SK-N-SH (cell line): ENCODE data around the gene TMEM74B. TPM values are rescaled to one million over a fixed set of nuclear protein-coding genes. Genes with fewer than 3 reads are reported as not detected.

Source experiments
- CTCF ChIA-PET: fragments of 300-600, 350-600 bp; formaldehyde crosslinking; extraction: SDS; loops from one replicate; lab custom pipeline; 2021; lab: Yijun Ruan, JAX
- POLR2A ChIA-PET: fragments of 350-600 bp; sonication (Branson Sonifier 250); formaldehyde crosslinking; extraction: SDS; loops from one replicate; lab custom pipeline; 2020; ENCODE audit warnings: antibody characterized with exemption, inconsistent platforms; lab: Yijun Ruan, JAX
- DNase-seq: peaks from one replicate; pipeline ENCODE4 v3.0.0; 2012
- H2AFZ ChIP-seq: fragments of 200-600 bp; sonication (generic); 2 replicates; pipeline ENCODE4 v1.8.1; 2016; ENCODE audit warnings: antibody characterized with exemption, mild to moderate bottlenecking, low read depth
- H3F3A ChIP-seq: fragments of 200-600 bp; sonication (generic); replicated peaks from 2 replicates; pipeline ENCODE3; 2016; ENCODE audit warnings: antibody characterized with exemption, mild to moderate bottlenecking; ENCODE audit not compliant: insufficient read depth
- H3K27ac ChIP-seq, 2 experiments: fragments of 200-500 bp in 1 of 2; fragments of 200-600 bp in 1 of 2; sonication (Bioruptor generic) in 1 of 2; sonication (generic), shearing (Covaris generic) in 1 of 2; 2 replicates each; pipeline versions ENCODE4 v1.5.1 to v1.6.1; 2014 to 2016; ENCODE audit warnings: low read depth in 2 of 2, inconsistent platforms in 1 of 2, low read length in 1 of 2, mild to moderate bottlenecking in 1 of 2, mixed read lengths in 1 of 2
- H3K27me3 ChIP-seq: fragments of 200-600 bp; sonication (generic), shearing (Covaris generic); 2 replicates; pipeline ENCODE4 v1.6.1; 2016; ENCODE audit warnings: mixed run types; ENCODE audit not compliant: insufficient read depth
- H3K36me3 ChIP-seq, 2 experiments: fragments of 200-500 bp in 1 of 2; fragments of 200-600 bp in 1 of 2; sonication (Bioruptor generic) in 1 of 2; sonication (generic) in 1 of 2; replicated peaks in 1 of 2; 2 replicates each; pipeline versions ENCODE3 to v1.5.1; 2014 to 2016; ENCODE audit warnings: low read length in 1 of 2, mild to moderate bottlenecking in 1 of 2; ENCODE audit not compliant: insufficient read depth in 2 of 2, control insufficient read depth in 1 of 2
- H3K4me1 ChIP-seq, 2 experiments: fragments of 200-500 bp in 1 of 2; fragments of 200-600 bp in 1 of 2; sonication (Bioruptor generic) in 1 of 2; sonication (generic), shearing (Covaris generic) in 1 of 2; 2 replicates each; pipeline versions ENCODE4 v1.5.1 to v1.6.1; 2014 to 2016; ENCODE audit warnings: low read depth in 1 of 2, low read length in 1 of 2, mixed run types in 1 of 2; ENCODE audit not compliant: insufficient read depth in 2 of 2, control insufficient read depth in 1 of 2
- H3K4me2 ChIP-seq: fragments of 200-600 bp; sonication (generic), shearing (Covaris generic); 2 replicates; pipeline ENCODE4 v1.6.1; 2017; ENCODE audit warnings: mixed run types
- H3K4me3 ChIP-seq, 2 experiments: fragments of 200-500 bp in 1 of 2; fragments of 200-600 bp in 1 of 2; sonication (Bioruptor generic) in 1 of 2; sonication (generic), shearing (Covaris generic) in 1 of 2; 2 replicates each; pipeline versions ENCODE4 v1.5.1 to v1.8.1; 2014 to 2016; ENCODE audit warnings: low read depth in 2 of 2, inconsistent platforms in 1 of 2, low read length in 1 of 2, mild to moderate bottlenecking in 1 of 2, mixed read lengths in 1 of 2, moderate library complexity in 1 of 2
- H3K79me2 ChIP-seq: fragments of 200-600 bp; sonication (generic); 2 replicates; pipeline ENCODE4 v1.8.1; 2017; ENCODE audit warnings: mild to moderate bottlenecking; ENCODE audit not compliant: insufficient read depth
- H3K9ac ChIP-seq: fragments of 200-600 bp; sonication (generic); 2 replicates; pipeline ENCODE4 v1.6.1; 2017; ENCODE audit warnings: mixed run types
- H3K9me2 ChIP-seq: fragments of 200-600 bp; sonication (generic); 2 replicates; pipeline ENCODE4 v1.6.1; 2017; ENCODE audit warnings: mixed run types
- H3K9me3 ChIP-seq: fragments of 200-600 bp; sonication (generic); 2 replicates; pipeline ENCODE4 v1.6.1; 2017; ENCODE audit warnings: mixed run types, mild to moderate bottlenecking, moderate library complexity
- H4K20me1 ChIP-seq: fragments of 200-600 bp; sonication (generic); 2 replicates; pipeline ENCODE4 v1.6.1; 2017; ENCODE audit warnings: mild to moderate bottlenecking, mixed run types; ENCODE audit not compliant: insufficient read depth
- ELF1 ChIP-seq: IDR thresholded peaks from 2 replicates; pipeline ENCODE4 v1.4.0; 2012
- GABPA ChIP-seq: IDR thresholded peaks from 2 replicates; pipeline ENCODE4 v1.4.0; 2012; ENCODE audit warnings: low read depth, mild to moderate bottlenecking
- NRF1 ChIP-seq: IDR thresholded peaks from 2 replicates; pipeline ENCODE4 v1.6.1; 2012; ENCODE audit warnings: low read depth, mild to moderate bottlenecking, low read length
- SMC3 ChIP-seq: IDR thresholded peaks from 2 replicates; pipeline ENCODE4 v1.6.1; 2012; ENCODE audit warnings: low read depth, low read length, improper control_type of control experiment
- WGBS: methylation state at CpG from one replicate; pipeline ENCODE4 v1.1.6; 2017; ENCODE audit warnings: low lambda C conversion rate; 5-methylcytosine and 5-hydroxymethylcytosine counted together
- polyA plus RNA-seq, 3 experiments: library from polyadenylated mRNA; depleted of rRNA; stranded (reverse); fragments of >200 nt; gene quantifications; 2 replicates each; pipeline ENCODE4 v1.2.3, GENCODE V29; 2012
- TF ChIP-seq, protein P1 (sequence below): IDR thresholded peaks from 2 replicates; pipeline ENCODE4 v1.6.1; 2012; ENCODE audit warnings: mild to moderate bottlenecking, low read depth, low read length, moderate library complexity
- TF ChIP-seq, protein P2 (sequence below): IDR thresholded peaks from 2 replicates; pipeline ENCODE4 v1.4.0; 2012; ENCODE audit warnings: low read depth, borderline replicate concordance

The TMEM74B gene
- polyA plus RNA-seq, 1 of the 3 experiments (the other 2 are of a cell fraction), result 1.8 TPM

DNA sequence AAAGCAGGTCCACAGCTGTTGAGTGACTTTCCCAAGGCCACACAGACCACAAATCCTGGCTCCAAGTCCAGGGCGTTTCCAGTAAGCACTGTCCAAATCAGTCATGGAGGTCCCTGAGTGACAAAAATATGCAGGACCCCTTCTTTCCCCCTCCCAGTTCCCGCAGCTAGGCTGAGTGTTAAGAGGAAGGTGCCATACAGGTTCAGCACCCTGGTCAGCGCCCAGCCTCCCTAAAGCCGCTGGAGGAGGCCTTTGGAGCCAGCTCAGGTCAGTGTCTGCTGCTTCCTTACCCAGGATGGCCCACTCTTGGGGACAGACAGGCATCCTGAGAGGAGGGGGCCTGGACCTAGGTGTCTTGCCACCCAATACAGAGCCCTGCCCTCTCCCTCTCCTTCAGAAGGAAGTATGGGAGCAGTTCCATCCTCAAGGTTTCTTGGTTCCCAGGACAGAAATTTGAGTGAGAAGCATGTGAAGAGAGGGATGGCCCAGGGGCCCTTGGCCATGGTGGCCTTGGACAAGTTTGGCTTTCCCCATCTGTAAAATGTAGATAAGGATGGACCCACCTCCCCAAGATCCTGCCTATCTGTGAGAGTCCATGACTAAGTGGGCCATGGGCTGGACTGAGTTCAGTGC is 13.2 kb downstream of the TMEM74B start:
- ChIA-PET POLR2A (no interaction called here), CTCF (interaction anchor here (1.4 to 3.6 kb wide), 3 partner anchors 13 to 63 kb away, joined by 3 to 20 read pairs (median 4); partner anchors contain the start of gene TMEM74B)
- H4K20me1 ChIP-seq, result no peaks in the 10 kb centered on the region; the same call in 1 of the 2 replicates
- WGBS, result 93% methylated on average over 4 of the region's 4 CpGs
- H3K79me2 ChIP-seq, result no peaks in the 10 kb centered on the region
- no peak for DNase-seq
- H3K4me3 ChIP-seq, result no peak overlapping the region
- no peak overlapping the region for H2AFZ ChIP-seq
- H3K27ac ChIP-seq, result no peak overlapping the region
- H3K36me3 ChIP-seq, result peaks cover 26 to 55% of the 10 kb centered on the region in 2 experiments
- H3K4me1 ChIP-seq, result no peaks in the 10 kb centered on the region; a peak in 1 of 4 replicates
- TF ChIP-seq SMC3 (no peak), ELF1 (no peak), NRF1 (no peak)
- TF ChIP-seq, protein P1, sequence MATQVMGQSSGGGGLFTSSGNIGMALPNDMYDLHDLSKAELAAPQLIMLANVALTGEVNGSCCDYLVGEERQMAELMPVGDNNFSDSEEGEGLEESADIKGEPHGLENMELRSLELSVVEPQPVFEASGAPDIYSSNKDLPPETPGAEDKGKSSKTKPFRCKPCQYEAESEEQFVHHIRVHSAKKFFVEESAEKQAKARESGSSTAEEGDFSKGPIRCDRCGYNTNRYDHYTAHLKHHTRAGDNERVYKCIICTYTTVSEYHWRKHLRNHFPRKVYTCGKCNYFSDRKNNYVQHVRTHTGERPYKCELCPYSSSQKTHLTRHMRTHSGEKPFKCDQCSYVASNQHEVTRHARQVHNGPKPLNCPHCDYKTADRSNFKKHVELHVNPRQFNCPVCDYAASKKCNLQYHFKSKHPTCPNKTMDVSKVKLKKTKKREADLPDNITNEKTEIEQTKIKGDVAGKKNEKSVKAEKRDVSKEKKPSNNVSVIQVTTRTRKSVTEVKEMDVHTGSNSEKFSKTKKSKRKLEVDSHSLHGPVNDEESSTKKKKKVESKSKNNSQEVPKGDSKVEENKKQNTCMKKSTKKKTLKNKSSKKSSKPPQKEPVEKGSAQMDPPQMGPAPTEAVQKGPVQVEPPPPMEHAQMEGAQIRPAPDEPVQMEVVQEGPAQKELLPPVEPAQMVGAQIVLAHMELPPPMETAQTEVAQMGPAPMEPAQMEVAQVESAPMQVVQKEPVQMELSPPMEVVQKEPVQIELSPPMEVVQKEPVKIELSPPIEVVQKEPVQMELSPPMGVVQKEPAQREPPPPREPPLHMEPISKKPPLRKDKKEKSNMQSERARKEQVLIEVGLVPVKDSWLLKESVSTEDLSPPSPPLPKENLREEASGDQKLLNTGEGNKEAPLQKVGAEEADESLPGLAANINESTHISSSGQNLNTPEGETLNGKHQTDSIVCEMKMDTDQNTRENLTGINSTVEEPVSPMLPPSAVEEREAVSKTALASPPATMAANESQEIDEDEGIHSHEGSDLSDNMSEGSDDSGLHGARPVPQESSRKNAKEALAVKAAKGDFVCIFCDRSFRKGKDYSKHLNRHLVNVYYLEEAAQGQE, result peak; percentile 96
- H3K9me2 ChIP-seq, result no peaks in the 10 kb centered on the region
- no peak overlapping the region for H3K4me2 ChIP-seq
- H3K9ac ChIP-seq, result no peak overlapping the region
- H3F3A ChIP-seq, result no peaks in the 10 kb centered on the region
- no peaks in the 10 kb centered on the region for H3K27me3 ChIP-seq
- no peaks in the 10 kb centered on the region for H3K9me3 ChIP-seq

DNA sequence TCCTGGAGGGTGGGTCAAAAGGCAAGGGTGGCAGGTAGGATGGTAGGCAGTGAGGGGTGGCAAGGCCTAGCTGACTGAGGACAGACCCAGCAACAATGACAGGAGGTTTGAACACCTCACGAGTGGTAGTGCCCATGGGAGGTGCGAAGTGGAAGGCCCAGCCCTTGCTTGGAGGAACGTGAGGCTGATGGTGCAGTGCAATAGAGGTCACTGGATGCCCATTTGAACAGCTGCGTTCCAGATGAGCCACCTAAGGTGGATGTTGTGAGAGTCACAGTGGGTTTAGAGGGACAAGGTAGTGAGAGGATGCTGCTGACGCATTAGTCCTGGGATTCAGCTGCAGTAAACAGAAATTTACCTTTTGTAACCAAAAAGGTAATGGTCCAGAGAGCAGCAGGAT is 15.6 kb downstream of the TMEM74B start:
- Histone ChIP-seq H3F3A (no peaks in the 10 kb centered on the region), H3K36me3 (peaks cover 32 to 68% of the 10 kb centered on the region in 2 experiments), H3K9me2 (no peaks in the 10 kb centered on the region), H2AFZ (no peak overlapping the region), H3K79me2 (no peaks in the 10 kb centered on the region), H3K4me2 (no peak overlapping the region), H3K9ac (no peak overlapping the region), H3K27me3 (no peaks in the 10 kb centered on the region), H4K20me1 (no peaks in the 10 kb centered on the region; the same call in 1 of the 2 replicates), H3K4me1 (no peaks in the 10 kb centered on the region; a peak in 1 of 4 replicates), H3K4me3 (no peak overlapping the region), H3K27ac (no peak overlapping the region), H3K9me3 (no peaks in the 10 kb centered on the region)
- TF ChIP-seq, protein P2, sequence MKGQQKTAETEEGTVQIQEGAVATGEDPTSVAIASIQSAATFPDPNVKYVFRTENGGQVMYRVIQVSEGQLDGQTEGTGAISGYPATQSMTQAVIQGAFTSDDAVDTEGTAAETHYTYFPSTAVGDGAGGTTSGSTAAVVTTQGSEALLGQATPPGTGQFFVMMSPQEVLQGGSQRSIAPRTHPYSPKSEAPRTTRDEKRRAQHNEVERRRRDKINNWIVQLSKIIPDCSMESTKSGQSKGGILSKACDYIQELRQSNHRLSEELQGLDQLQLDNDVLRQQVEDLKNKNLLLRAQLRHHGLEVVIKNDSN, result no peak
- TF ChIP-seq NRF1 (no peak), GABPA (no peak)
- ChIA-PET POLR2A (no interaction called here), CTCF (no interaction called here)
- 97% methylated on average over 5 of the region's 5 CpGs for WGBS
- no peak for DNase-seq
